ENCODE data around the gene PTCD3. TPM values are rescaled to one million over a fixed set of nuclear protein-coding genes. Genes with fewer than 3 reads are reported as not detected.
A peak's percentile ranks its signal among the peaks of the same experiment; 100 is the strongest.

The PTCD3 gene
- total RNA-seq, 8 experiments from 2014 or later, result 61.9 to 178 (median 83.4) TPM

GRCh38 chr2:86139981-86140380 is 33.9 kb downstream of the PTCD3 start:
- no peak for ATAC-seq (replicated peaks in 6 of 8)
- Histone ChIP-seq H3K4me1 (replicated peaks in 1 of 2) (no peaks in the 10 kb centered on the region), H3K27ac (no peak overlapping the region), H3K4me3 (no peak overlapping the region)
- WGBS, 10 experiments, result 90 to 100% (median 94%) methylated on average over 1 to 4 of the region's 4 CpGs
- in situ Hi-C loops (cut with MboI; ENCODE audit: low pct_unique_long_range_greater_than_20kb in 2 of 9, low sequenced_read_pairs in 9 of 9, unreplicated experiment in 9 of 9), result no loop called here

GRCh38 chr2:86140969-86141392 is 34.9 kb downstream of the PTCD3 start:
- ATAC-seq (replicated peaks in 6 of 8), result no peak
- in situ Hi-C loops (cut with MboI; ENCODE audit: low pct_unique_long_range_greater_than_20kb in 2 of 9, low sequenced_read_pairs in 9 of 9, unreplicated experiment in 9 of 9), result no loop called here
- no peak overlapping the region for H3K27ac ChIP-seq
- WGBS, 10 experiments, result 60 to 100% (median 100%) methylated on average over 1 to 2 of the region's 4 CpGs; no CpG with 5 or more reads in 2 of the 10 experiments
- no peak overlapping the region for H3K4me3 ChIP-seq
- H3K4me1 ChIP-seq (replicated peaks in 1 of 2), result no peaks in the 10 kb centered on the region

GRCh38 chr2:86142436-86143257 is 36.6 kb downstream of the PTCD3 start:
- in situ Hi-C loops (cut with MboI; ENCODE audit: low pct_unique_long_range_greater_than_20kb in 2 of 9, low sequenced_read_pairs in 9 of 9, unreplicated experiment in 9 of 9), result no loop called here

GRCh38 chr2:86143307-86143706 is 37.3 kb downstream of the PTCD3 start:
- Histone ChIP-seq H3K27ac (no peak overlapping the region), H3K4me1 (replicated peaks in 1 of 2) (no peaks in the 10 kb centered on the region), H3K4me3 (no peak overlapping the region)
- in situ Hi-C loops (cut with MboI; ENCODE audit: low pct_unique_long_range_greater_than_20kb in 2 of 9, low sequenced_read_pairs in 9 of 9, unreplicated experiment in 9 of 9), result no loop called here
- 0 to 100% (median 88%) methylated on average over 1 to 6 of the region's 6 CpGs; no CpG with 5 or more reads in 2 of the 10 experiments for WGBS, 10 experiments
- ATAC-seq (replicated peaks in 6 of 8), result no peak

More at GRCh38 chr2:86142436-86143257, 36.6 kb downstream of the PTCD3 start:
- Histone ChIP-seq H3K27ac (no peak overlapping the region), H3K4me1 (replicated peaks in 1 of 2) (no peaks in the 10 kb centered on the region), H3K4me3 (no peak overlapping the region)
- WGBS, 10 experiments, result 53 to 100% (median 77%) methylated on average over 1 to 3 of the region's 3 CpGs; no CpG with 5 or more reads in 2 of the 10 experiments
- ATAC-seq (replicated peaks in 6 of 8), result no peak

GRCh38 chr2:86143926-86144685 is 38.1 kb downstream of the PTCD3 start:
- no peak for ATAC-seq (replicated peaks in 6 of 8)
- in situ Hi-C loops (cut with MboI; ENCODE audit: low pct_unique_long_range_greater_than_20kb in 2 of 9, low sequenced_read_pairs in 9 of 9, unreplicated experiment in 9 of 9), result no loop called here
- Histone ChIP-seq H3K4me3 (no peak overlapping the region), H3K4me1 (replicated peaks in 1 of 2) (no peaks in the 10 kb centered on the region), H3K27ac (no peak overlapping the region)
- WGBS, 10 experiments, result 79 to 95% (median 92%) methylated on average over 2 to 11 of the region's 14 CpGs; no CpG with 5 or more reads in 1 of the 10 experiments

GRCh38 chr2:86147793-86148192 is 41.8 kb downstream of the PTCD3 start:
- no peak for ATAC-seq (replicated peaks in 6 of 8)
- no peak overlapping the region for H3K4me3 ChIP-seq
- no peak overlapping the region for H3K27ac ChIP-seq
- in situ Hi-C loops (cut with MboI; ENCODE audit: low pct_unique_long_range_greater_than_20kb in 2 of 9, low sequenced_read_pairs in 9 of 9, unreplicated experiment in 9 of 9), result no loop called here
- 71 to 100% (median 100%) methylated on average over 1 to 2 of the region's 2 CpGs; no CpG with 5 or more reads in 3 of the 10 experiments for WGBS, 10 experiments
- no peaks in the 10 kb centered on the region for H3K4me1 ChIP-seq (replicated peaks in 1 of 2)

GRCh38 chr2:86150502-86150901 is 44.5 kb downstream of the PTCD3 start:
- Histone ChIP-seq H3K27ac (no peak overlapping the region), H3K4me1 (replicated peaks in 1 of 2) (no peaks in the 10 kb centered on the region), H3K4me3 (no peak overlapping the region)
- no peak for ATAC-seq (replicated peaks in 6 of 8)
- WGBS, 10 experiments, result 83 to 100% (median 100%) methylated on average over 1 to 2 of the region's 2 CpGs; no CpG with 5 or more reads in 5 of the 10 experiments
- in situ Hi-C loops (cut with MboI; ENCODE audit: low pct_unique_long_range_greater_than_20kb in 2 of 9, low sequenced_read_pairs in 9 of 9, unreplicated experiment in 9 of 9), result no loop called here

- Histone ChIP-seq H3K4me1 (replicated peaks in 1 of 2) (no peaks in the 10 kb centered on the region), H3K4me3 (no peak overlapping the region), H3K27ac (no peak overlapping the region)
- ATAC-seq (replicated peaks in 6 of 8), result no peak
- in situ Hi-C loops (cut with MboI; ENCODE audit: low pct_unique_long_range_greater_than_20kb in 2 of 9, low sequenced_read_pairs in 9 of 9, unreplicated experiment in 9 of 9), result no loop called here
- 80 to 100% (median 94%) methylated on average over 1 to 2 of the region's 2 CpGs; no CpG with 5 or more reads in 3 of the 10 experiments for whole genome bisulfite sequencing, 10 experiments
Measured at GRCh38 chr2:86157009-86157556, 51.0 kb downstream of the PTCD3 start.

- in situ Hi-C loops (cut with MboI; ENCODE audit: low pct_unique_long_range_greater_than_20kb in 2 of 9, low sequenced_read_pairs in 9 of 9, unreplicated experiment in 9 of 9), result no loop called here
- 63 to 100% (median 93%) methylated on average over 2 to 4 of the region's 4 CpGs; no CpG with 5 or more reads in 1 of the 10 experiments for WGBS, 10 experiments
- no peak overlapping the region for H3K27ac ChIP-seq
- no peak overlapping the region for H3K4me3 ChIP-seq
- H3K4me1 ChIP-seq (replicated peaks in 1 of 2), result no peaks in the 10 kb centered on the region
- no peak for ATAC-seq (replicated peaks in 6 of 8)
Measured at GRCh38 chr2:86158286-86158685, 52.3 kb downstream of the PTCD3 start.

GRCh38 chr2:86160156-86160952 is 54.3 kb downstream of the PTCD3 start:
- ATAC-seq (replicated peaks in 6 of 8), result no peak
- in situ Hi-C loops (cut with MboI; ENCODE audit: low pct_unique_long_range_greater_than_20kb in 2 of 9, low sequenced_read_pairs in 9 of 9, unreplicated experiment in 9 of 9), result no loop called here
- H3K27ac ChIP-seq, result no peak overlapping the region
- no peaks in the 10 kb centered on the region for H3K4me1 ChIP-seq (replicated peaks in 1 of 2)
- 89 to 100% (median 100%) methylated on average over 1 to 5 of the region's 6 CpGs; no CpG with 5 or more reads in 1 of the 10 experiments for WGBS, 10 experiments
- H3K4me3 ChIP-seq, result no peak overlapping the region

GRCh38 chr2:86170449-86170848 is 64.4 kb downstream of the PTCD3 start:
- ATAC-seq (replicated peaks in 6 of 8), result no peak
- H3K27ac ChIP-seq, result no peak overlapping the region
- WGBS, 10 experiments, result 80 to 100% (median 95%) methylated on average over 1 to 4 of the region's 4 CpGs
- no peak overlapping the region for H3K4me3 ChIP-seq
- H3K4me1 ChIP-seq (replicated peaks in 1 of 2), result no peaks in the 10 kb centered on the region
- in situ Hi-C loops (cut with MboI; ENCODE audit: low pct_unique_long_range_greater_than_20kb in 2 of 9, low sequenced_read_pairs in 9 of 9, unreplicated experiment in 9 of 9), result no loop called here

GRCh38 chr2:86171295-86171694 is 65.3 kb downstream of the PTCD3 start:
- Histone ChIP-seq H3K4me3 (no peak overlapping the region), H3K27ac (no peak overlapping the region), H3K4me1 (replicated peaks in 1 of 2) (no peaks in the 10 kb centered on the region)
- peak in 1 of 8 experiments; percentile 54 for ATAC-seq (replicated peaks in 6 of 8)
- in situ Hi-C loops (cut with MboI; ENCODE audit: low pct_unique_long_range_greater_than_20kb in 2 of 9, low sequenced_read_pairs in 9 of 9, unreplicated experiment in 9 of 9), result no loop called here
- WGBS, 10 experiments, result 60 to 100% (median 91%) methylated on average over 1 to 3 of the region's 3 CpGs; no CpG with 5 or more reads in 1 of the 10 experiments
